K562 (cell line): ENCODE data around the gene NYNRIN. TPM values are rescaled to one million over a fixed set of nuclear protein-coding genes. Genes with fewer than 3 reads are reported as not detected.

Experiments
- CHCHD3 ChIP-seq: fragments of 250-450 bp; sonication (Bioruptor Pico); IDR thresholded peaks from 2 replicates; pipeline ENCODE4 v2.1.2; 2022; ENCODE audit warnings: mild to moderate bottlenecking
- RAD21 ChIP-seq, 2 experiments: fragments of 250-450 bp in 1 of 2; fragments of 450-650 bp in 1 of 2; sonication (Bioruptor Pico) in 1 of 2; formaldehyde crosslinking in 1 of 2; IDR thresholded peaks in 1 of 2; conservative IDR thresholded peaks in 1 of 2; 2 replicates each; pipeline versions ENCODE4 v1.4.0 to v1.8.0; 2020 to 2022; ENCODE audit warnings: mild to moderate bottlenecking in 2 of 2, moderate library complexity in 1 of 2
- SMC3 ChIP-seq: conservative IDR thresholded peaks from 2 replicates; pipeline ENCODE4 v1.6.1; 2011; ENCODE audit warnings: low read depth, low read length, improper control_type of control experiment; ENCODE audit not compliant: insufficient read depth
- YY1 ChIP-seq, 3 experiments: IDR thresholded peaks; 2 replicates each; pipeline ENCODE4 v1.6.1; 2011; ENCODE audit warnings: low read length in 2 of 3, mild to moderate bottlenecking in 2 of 3, moderate library complexity in 2 of 3, borderline replicate concordance in 1 of 3, control low read depth in 1 of 3, low read depth in 1 of 3; ENCODE audit not compliant: insufficient read depth in 3 of 3, insufficient replicate concordance in 2 of 3, control insufficient read depth in 1 of 3, insufficient read length in 1 of 3; ENCODE audit errors: extremely low read depth in 1 of 3
- polyA plus RNA-seq, 8 experiments: library from polyadenylated mRNA; depleted of rRNA in 4 of 8; stranded (reverse) in 5 of 8; unstranded in 3 of 8; fragments of >200 nt; fragmentation: Nextera tagmentation in 2 of 8; fragmentation: Illumina TruSeq in 1 of 8; extraction: Ambion mirVana in 2 of 8; extraction: Trizol in 1 of 8; gene quantifications; 2 replicates each; pipeline versions ENCODE4 v1.2.1 to v1.2.3, GENCODE V29; 2011 to 2014; ENCODE audit warnings: inconsistent platforms in 1 of 8, missing spikeins in 1 of 8
- total RNA-seq, 7 experiments: library from RNA; depleted of rRNA in 6 of 7; stranded (reverse); fragments of >200 nt in 6 of 7; fragmentation: Illumina TruSeq in 2 of 7; extraction: Trizol in 2 of 7; gene quantifications; 2 replicates each; pipeline versions ENCODE4 v1.2.1 to v1.2.3, GENCODE V29; 2011 to 2021; ENCODE audit warnings: low replicate concordance in 1 of 7
- TF ChIP-seq, protein P1 (sequence below), 3 experiments: IDR thresholded peaks in 2 of 3; conservative IDR thresholded peaks in 1 of 3; 2 replicates each; pipeline ENCODE4 v1.5.1; 2011 to 2012; ENCODE audit warnings: low read length in 3 of 3, mild to moderate bottlenecking in 3 of 3, control low read depth in 2 of 3, improper control_type of control experiment in 1 of 3, inconsistent platforms in 1 of 3, low read depth in 1 of 3, mixed read lengths in 1 of 3, moderate library complexity in 1 of 3; ENCODE audit not compliant: insufficient read depth in 2 of 3

The NYNRIN gene
- total and polyA plus RNA-seq, 9 of the 15 experiments (the other 6 are each of a cell fraction or from before 2014, with no cell fraction given) = 0.04 to 1.2 (median 0.28) TPM

DNA sequence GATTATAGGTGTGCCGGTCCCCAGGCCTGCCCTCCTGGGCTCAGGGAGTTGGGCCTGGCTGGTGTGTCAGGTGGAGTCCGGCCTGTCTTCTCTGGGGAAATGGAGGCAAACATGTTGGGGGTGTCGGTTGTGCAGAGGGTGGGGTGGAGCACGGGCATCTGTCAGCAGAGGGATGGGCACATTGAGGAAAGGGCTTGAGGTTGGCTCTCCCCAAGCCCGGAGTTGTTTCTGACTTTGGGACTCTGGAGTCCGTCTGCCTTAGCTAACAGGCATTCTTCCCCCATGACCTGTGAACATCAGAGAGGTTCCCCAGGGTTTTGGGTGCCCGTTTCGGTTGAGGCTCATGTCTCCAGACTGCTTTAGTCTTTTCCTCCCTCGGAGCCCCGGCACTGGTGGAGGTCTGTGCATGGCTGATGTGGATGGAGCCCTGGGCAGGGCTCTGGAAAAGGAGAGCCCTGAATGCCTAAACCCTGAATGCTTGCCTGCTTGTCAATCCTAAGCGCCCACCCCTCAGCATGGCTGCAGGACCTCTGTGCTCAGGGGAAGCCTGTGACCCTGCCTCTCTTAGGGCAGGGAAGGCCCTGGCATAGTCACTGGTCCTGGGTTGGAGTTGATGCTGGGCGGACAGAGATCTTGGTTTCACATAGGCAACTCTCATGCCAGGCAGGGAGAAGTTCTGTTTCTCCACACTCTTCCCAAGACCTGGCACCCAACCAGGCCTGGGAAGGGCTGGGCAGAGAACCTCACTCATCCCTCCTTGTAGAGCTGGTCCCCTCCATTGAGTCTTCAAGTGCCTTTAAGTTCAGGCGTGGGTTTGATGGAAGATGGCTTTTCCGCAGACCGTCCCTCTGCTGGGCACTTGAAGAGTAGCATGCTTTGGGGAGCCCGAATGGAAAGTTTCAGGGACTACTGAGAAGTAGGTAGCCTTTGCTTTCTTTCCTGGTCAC lies 12.9 kb downstream of the NYNRIN start (continued):
- TF ChIP-seq, protein P1, sequence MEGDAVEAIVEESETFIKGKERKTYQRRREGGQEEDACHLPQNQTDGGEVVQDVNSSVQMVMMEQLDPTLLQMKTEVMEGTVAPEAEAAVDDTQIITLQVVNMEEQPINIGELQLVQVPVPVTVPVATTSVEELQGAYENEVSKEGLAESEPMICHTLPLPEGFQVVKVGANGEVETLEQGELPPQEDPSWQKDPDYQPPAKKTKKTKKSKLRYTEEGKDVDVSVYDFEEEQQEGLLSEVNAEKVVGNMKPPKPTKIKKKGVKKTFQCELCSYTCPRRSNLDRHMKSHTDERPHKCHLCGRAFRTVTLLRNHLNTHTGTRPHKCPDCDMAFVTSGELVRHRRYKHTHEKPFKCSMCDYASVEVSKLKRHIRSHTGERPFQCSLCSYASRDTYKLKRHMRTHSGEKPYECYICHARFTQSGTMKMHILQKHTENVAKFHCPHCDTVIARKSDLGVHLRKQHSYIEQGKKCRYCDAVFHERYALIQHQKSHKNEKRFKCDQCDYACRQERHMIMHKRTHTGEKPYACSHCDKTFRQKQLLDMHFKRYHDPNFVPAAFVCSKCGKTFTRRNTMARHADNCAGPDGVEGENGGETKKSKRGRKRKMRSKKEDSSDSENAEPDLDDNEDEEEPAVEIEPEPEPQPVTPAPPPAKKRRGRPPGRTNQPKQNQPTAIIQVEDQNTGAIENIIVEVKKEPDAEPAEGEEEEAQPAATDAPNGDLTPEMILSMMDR (IDR thresholded peaks at IDR 0.05 in 2 of 3, conservative IDR thresholded peaks at IDR 0.05 in 1 of 3; ENCODE audit: insufficient read depth in 2 of 3, low read depth in 1 of 3, low read length in 3 of 3) = peak; percentile 64 to 73 (median 72)
- TF ChIP-seq RAD21 (CRISPR knock-in tag; conservative IDR thresholded peaks at IDR 0.05 in 1 of 2, IDR thresholded peaks at IDR 0.05 in 1 of 2) (peak; percentile 10 to 68; a peak in 2 of 4 replicates), SMC3 (peak; percentile 35; the same call in 1 of the 2 replicates), YY1 (IDR thresholded peaks at IDR 0.05; ENCODE audit: borderline replicate concordance in 1 of 3, control insufficient read depth in 1 of 3, extremely low read depth in 1 of 3, insufficient read depth in 3 of 3, insufficient read length in 1 of 3, insufficient replicate concordance in 2 of 3, low read depth in 1 of 3, low read length in 2 of 3) (peak in 1 of 3 experiments; percentile 16), CHCHD3 (no peak)
